GM19438 (cell line): ENCODE measurements around the gene ZNF778.
"Not testable (repeated sequence)": the region's sequence is repeated elsewhere in the genome, so short reads cannot be mapped to it uniquely, and the experiment has no call there.

Source experiments
- ATAC-seq: cut with Tn5 transposase; IDR thresholded peaks from one replicate; pipeline ENCODE4 v1.9.1; 2021; ENCODE audit warnings: low read depth; ENCODE audit not compliant: unreplicated experiment

ZNF778 gene

DNA sequence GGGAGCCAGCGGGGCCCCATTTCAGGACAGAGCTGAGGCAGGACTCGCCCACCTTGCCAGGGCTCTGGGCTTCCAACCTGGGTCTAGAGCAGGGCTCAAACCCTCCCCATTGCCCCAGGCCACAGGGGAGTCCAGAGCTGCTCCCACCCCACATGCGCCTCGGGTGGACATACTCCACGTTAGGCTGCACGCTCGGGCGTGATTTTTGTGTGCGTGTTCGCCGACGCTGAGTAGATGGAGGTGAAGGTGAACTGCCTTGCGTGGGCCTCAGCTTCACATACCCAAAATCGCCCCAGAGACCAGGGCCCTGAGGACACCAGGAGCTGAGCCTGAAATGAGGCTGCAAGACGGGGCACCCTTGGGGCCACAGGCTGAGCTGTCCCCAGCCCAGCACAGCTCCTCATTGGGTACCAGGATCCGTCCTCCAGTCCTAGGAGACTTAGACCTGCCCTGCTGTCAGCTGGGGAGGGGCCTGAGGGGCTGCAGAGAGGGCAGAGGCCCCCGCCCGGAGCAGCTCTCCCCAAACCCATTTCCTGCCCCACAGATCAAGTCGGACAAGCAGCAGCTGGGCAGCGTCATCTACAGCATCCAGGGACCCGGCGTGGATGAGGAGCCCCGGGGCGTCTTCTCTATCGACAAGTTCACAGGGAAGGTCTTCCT, 37.7 kb upstream of the ZNF778 start:
- no peak for ATAC-seq

DNA sequence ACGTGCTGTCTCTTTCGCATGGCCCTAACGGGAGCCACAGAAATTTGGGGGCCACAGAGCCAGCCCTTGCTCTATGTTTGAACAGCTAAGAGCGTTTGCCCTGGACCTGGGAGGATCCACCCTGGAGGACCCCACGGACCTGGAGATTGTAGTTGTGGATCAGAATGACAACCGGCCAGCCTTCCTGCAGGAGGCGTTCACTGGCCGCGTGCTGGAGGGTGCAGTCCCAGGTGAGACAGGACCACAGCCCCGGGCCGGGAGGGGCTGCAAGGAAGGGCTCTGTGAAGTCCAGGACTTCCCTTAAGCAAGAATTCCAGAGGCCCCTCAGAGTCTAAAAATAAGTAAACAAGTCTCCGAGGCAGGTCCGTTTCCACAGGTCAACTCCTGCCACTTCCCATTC, 34.0 kb upstream of the ZNF778 start:
- no peak for ATAC-seq

GRCh38 chr16:89183975-89184676, 33.4 kb upstream of the ZNF778 start:
- ATAC-seq, result no peak

- ATAC-seq, result no peak
Measured at GRCh38 chr16:89184677-89184932, 32.9 kb upstream of the ZNF778 start.

GRCh38 chr16:89184933-89185794, 32.3 kb upstream of the ZNF778 start:
- ATAC-seq, result no peak

DNA sequence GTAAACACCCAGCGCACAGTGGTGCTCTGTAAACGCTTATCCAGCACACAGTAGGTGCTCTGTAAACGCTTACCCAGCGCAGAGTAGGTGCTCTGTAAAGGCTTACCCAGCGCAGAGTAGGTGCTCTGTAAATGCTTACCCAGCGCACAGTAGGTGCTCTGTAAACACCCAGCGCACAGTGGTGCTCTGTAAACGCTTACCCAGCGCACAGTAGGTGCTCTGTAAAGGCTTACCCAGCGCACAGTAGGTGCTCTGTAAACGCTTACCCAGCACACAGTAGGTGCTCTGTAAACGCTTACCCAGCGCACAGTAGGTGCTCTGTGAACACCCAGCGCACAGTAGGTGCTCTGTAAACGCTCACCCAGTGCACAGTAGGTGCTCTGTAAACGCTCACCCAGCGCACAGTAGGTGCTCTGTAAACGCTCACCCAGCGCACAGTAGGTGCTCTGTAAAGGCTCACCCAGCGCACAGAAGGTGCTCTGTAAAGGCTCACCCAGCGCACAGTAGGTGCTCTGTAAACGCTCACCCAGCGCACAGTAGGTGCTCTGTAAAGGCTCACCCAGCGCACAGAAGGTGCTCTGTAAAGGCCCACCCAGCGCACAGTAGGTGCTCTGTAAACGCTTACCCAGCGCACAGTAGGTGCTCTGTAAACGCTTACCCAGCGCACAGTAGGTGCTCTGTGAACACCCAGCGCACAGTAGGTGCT, 31.5 kb upstream of the ZNF778 start:
- not testable (repeated sequence) for ATAC-seq

- ATAC-seq, result not testable (repeated sequence)
Measured at GRCh38 chr16:89186593-89187031, 30.9 kb upstream of the ZNF778 start.

- ATAC-seq, result no peak
Measured at GRCh38 chr16:89187032-89187769, 30.3 kb upstream of the ZNF778 start.

- ATAC-seq, result no peak
Measured at GRCh38 chr16:89187770-89188392, 29.6 kb upstream of the ZNF778 start.

DNA sequence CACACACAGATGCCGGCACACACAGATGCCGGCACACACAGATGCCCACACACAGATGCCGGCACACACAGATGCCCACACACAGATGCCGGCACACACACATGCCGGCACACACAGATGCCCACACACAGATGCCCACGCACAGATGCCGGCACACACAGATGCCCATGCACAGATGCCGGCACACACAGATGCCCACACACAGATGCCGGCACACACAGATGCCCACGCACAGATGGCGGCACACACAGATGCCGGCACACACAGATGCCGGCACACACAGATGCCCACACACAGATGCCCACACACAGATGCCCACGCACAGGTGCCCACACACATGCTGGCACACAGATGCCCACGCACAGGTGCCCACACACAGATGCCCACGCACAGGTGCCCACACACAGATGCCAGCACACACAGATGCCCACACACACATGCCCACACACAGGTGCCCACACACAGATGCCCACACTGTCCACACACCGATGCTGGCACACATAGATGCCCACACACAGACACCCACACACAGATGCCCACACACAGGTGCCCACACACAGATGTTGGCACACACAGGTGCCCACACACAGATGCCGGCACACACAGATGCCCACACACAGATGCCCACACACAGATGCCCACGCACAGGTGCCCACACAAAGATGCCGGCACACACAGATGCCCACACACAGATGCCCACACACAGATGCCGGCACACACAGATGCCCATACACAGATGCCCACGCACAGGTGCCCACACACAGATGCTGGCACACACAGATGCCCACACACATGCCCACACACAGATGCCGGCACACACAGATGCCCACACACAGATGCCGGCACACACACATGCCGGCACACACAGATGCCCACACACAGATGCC, 28.8 kb upstream of the ZNF778 start:
- not testable (repeated sequence) for ATAC-seq

DNA sequence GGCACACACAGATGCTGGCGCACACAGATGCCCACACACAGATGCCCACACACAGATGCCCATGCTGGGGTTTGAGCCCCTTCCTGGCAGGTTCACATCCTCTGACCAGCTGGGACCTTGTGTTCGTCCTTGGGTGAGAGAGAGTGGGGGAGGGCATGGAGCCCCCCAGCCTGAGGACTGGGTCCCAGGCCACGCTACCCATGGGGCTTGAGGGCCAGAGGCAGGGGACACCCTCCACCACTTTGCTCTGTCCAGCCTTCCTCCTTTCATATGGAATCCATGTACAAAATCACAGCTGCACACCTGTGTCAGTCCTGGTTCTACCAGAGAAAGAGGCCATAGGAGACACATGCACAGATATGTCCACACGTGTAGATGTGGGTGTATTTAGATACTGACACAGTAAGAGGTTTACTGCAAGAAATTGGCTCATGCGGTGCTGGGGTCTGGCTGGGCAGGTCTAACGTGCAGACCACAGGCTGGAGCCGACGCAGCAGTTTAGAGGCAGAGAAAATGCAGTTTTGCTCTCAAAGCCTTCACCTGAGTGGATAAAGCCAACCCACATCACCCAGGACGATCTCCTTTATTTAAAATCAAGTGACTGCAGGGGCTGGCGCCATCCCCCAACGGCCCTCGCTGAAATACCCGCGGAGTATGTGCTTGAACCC, 28.0 kb upstream of the ZNF778 start:
- ATAC-seq, result no peak

DNA sequence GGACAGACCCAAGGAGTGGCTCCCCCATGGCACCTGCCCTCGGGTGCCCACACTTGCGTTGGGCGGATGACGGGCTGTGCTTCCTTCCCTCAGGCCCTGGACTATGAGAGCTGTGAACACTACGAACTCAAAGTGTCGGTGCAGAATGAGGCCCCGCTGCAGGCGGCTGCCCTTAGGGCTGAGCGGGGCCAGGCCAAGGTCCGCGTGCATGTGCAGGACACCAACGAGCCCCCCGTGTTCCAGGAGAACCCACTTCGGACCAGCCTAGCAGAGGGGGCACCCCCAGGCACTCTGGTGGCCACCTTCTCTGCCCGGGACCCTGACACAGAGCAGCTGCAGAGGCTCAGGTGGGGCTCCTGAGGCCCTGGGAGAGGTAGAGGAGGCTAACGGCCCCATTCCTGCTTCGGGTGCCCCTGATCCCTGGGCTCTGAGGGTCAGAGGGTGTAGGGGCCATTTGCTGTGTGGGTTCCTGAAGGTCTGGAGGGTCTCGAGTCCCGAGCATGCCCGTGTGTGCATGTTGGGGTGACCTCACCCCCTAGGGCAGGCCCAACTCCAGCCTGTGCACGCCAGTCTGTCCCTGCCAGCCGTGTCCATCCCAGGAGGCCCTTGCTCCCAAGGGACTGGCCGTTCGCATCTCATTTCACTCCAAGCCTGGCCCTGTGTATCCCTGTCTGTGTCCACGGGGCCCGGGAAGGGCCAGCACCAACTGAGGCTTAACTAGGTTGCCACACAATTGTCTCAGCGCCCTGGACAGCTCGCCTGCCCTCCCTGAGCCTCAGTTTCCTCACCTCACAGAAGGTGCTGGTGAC, 27.1 kb upstream of the ZNF778 start:
- ATAC-seq, result no peak

DNA sequence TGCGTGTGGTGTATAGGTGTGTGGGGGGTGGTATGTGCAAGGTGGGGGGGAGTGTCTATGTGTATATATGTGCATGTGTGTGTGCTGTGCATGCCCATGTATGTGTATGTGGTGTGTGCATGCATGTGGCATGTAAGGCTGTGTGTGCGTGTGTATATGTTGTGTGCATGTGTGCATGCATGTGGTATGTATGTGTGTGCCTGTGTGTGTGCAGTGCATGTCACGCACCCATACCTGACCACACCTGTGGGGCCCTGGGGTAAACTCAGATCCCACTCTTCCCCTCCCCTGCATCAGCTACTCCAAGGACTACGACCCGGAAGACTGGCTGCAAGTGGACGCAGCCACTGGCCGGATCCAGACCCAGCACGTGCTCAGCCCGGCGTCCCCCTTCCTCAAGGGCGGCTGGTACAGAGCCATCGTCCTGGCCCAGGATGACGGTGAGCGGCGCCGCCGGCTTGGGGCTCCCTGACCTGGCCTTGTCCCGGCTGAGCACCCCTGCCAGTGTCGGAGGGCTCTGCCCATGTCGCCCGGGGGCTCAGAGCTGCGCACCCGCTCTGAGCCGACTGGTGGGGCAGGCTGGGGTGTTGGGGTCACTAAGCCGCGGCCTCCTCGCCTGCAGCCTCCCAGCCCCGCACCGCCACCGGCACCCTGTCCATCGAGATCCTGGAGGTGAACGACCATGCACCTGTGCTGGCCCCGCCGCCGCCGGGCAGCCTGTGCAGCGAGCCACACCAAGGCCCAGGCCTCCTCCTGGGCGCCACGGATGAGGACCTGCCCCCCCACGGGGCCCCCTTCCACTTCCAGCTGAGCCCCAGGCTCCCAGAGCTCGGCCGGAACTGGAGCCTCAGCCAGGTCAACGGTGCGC, 26.2 kb upstream of the ZNF778 start:
- ATAC-seq, result no peak

- ATAC-seq, result no peak
Measured at GRCh38 chr16:89191901-89192185, 25.7 kb upstream of the ZNF778 start.

DNA sequence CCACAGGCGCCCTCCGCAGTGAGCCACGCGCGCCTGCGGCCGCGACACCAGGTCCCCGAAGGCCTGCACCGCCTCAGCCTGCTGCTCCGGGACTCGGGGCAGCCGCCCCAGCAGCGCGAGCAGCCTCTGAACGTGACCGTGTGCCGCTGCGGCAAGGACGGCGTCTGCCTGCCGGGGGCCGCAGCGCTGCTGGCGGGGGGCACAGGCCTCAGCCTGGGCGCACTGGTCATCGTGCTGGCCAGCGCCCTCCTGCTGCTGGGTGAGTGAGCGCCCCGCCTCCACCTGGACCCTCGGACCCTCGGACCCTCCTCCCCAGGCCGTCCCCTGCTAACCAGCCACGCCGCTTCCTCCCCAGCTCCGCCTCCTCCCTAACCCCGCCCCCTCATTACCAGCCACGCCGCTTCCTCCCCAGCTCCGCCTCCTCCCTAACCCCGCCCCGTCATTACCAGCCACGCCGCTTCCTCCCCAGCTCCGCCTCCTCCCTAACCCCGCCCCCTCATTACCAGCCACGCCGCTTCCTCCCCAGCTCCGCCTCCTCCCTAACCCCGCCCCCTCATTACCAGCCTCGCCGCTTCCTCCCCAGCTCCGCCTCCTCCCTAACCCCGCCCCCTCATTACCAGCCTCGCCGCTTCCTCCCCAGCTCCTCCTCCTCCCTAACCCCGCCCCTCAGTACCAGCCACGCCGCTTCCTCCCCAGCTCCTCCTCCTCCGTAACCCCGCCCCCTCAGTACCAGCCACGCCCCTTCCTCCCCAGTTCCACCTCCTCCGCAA, 25.1 kb upstream of the ZNF778 start:
- not testable (repeated sequence) for ATAC-seq

- ATAC-seq, result no peak
Measured at GRCh38 chr16:89192956-89193575, 24.4 kb upstream of the ZNF778 start.
